Psoas muscle (tissue), 8 donors: ENCODE measurements around the gene CD320. TPM values are rescaled to one million over a fixed set of nuclear protein-coding genes. Genes with fewer than 3 reads are reported as not detected.

Source experiments
- ATAC-seq, 4 donors: fragments of 200-7000 bp; cut with Tn5 transposase; one replicate each; pipeline ENCODE4 v1.9.1; 2020; ENCODE audit warnings: moderate library complexity in 3 of 4, mild to moderate bottlenecking in 2 of 4
- DNase-seq, 2 donors: peaks; one replicate each; pipeline ENCODE4 v3.0.0-alpha.2; 2020
- H3K27ac ChIP-seq: fragments of 200-600 bp; one replicate; pipeline ENCODE4 v1.8.0; 2022
- H3K27me3 ChIP-seq, 3 donors: fragments of 200-600 bp in 1 of 3; one replicate each; pipeline versions ENCODE4 v1.6.1 to v1.8.0; 2013 to 2022; ENCODE audit warnings: low read length in 2 of 3, mild to moderate bottlenecking in 2 of 3, moderate library complexity in 1 of 3; ENCODE audit not compliant: insufficient read depth in 3 of 3
- H3K36me3 ChIP-seq, 2 donors: fragments of 200-600 bp in 1 of 2; one replicate each; pipeline versions ENCODE4 v1.6.1 to v1.8.0; 2013 to 2022; ENCODE audit warnings: low read depth in 1 of 2, mild to moderate bottlenecking in 1 of 2, moderate library complexity in 1 of 2; ENCODE audit not compliant: insufficient read depth in 1 of 2
- H3K4me1 ChIP-seq: fragments of 200-600 bp; one replicate; pipeline ENCODE4 v1.8.0; 2022
- H3K4me3 ChIP-seq: fragments of 200-600 bp; one replicate; pipeline ENCODE4 v1.8.0; 2022; ENCODE audit warnings: mild to moderate bottlenecking
- H3K9me3 ChIP-seq: fragments of 200-600 bp; one replicate; pipeline ENCODE4 v1.8.0; 2022
- WGBS, 3 donors: extraction: QIAGEN DNeasy Blood & Tissue Kit; methylation state at CpG; one replicate each; pipeline versions ENCODE4 v1.1.6 to v1.1.7; 2013; 5-methylcytosine and 5-hydroxymethylcytosine counted together
- intact Hi-C, 2 donors: fragments of 100-400 bp; cut with DNase I; formaldehyde crosslinking; loops; one replicate each; pipeline versions ENCODE4 v1.11.0 to v1.14.2; 2022
- polyA plus RNA-seq, 3 donors: library from polyadenylated mRNA; stranded (reverse); fragments of 200-250 nt; gene quantifications; one replicate each; pipeline ENCODE4 v1.2.3, GENCODE V29; 2013
- total RNA-seq, 4 donors: library from RNA; stranded (reverse); fragmentation: NEBNext Ultra II Directional in 2 of 4; extraction: Animal tissue kit (Norgen Biotek cat#: 25700) in 2 of 4; gene quantifications; one replicate each; pipeline versions ENCODE4 v1.2.1 to v1.2.4, GENCODE V29; 2021 to 2023
- TF ChIP-seq, protein P1 (sequence below): fragments of 200-600 bp; IDR thresholded peaks from one replicate; pipeline ENCODE4 v1.8.0; 2022; ENCODE audit warnings: antibody characterized with exemption
- donor health status: healthy with polysubstance abuse.
- donor health status: DM: no; HTN: no; CAD: no; lungs with moderate emphysema.
- donor health status: Bipolar disorder and iron deficiency.
- donor health status: healthy.
- donor health status: DM: yes; HTN: yes; CAD: no.
- donor health status: DM: no; HTN: no; CAD: no.
- donor health status: DM: no; HTN: no; CAD: no.
- donor health status: DM: yes; HTN: yes; CAD: no.

CD320 gene
- total and polyA plus RNA-seq, 7 donors, result 17.4 to 67.2 (median 25.4) TPM

GRCh38 chr19:8333767-8334457 lies 25.8 kb upstream of the CD320 start:
- Histone ChIP-seq H3K9me3 (no peaks in the 10 kb centered on the region), H3K4me1 (peaks cover 16% of the 10 kb centered on the region), H3K27ac (no peak overlapping the region), H3K36me3 (no peaks in the 10 kb centered on the region), H3K4me3 (peak overlapping the region; percentile 54), H3K27me3 (peaks cover 0 to 51% (median 18%) of the 10 kb centered on the region in 3 donors)
- ATAC-seq, result peak in 2 of 4 donors; percentile 4 to 6
- WGBS, 3 donors, result 29 to 35% (median 31%) methylated on average over 35 to 48 of the region's 48 CpGs
- intact Hi-C loops, result no loop called here
- TF ChIP-seq, protein P1, sequence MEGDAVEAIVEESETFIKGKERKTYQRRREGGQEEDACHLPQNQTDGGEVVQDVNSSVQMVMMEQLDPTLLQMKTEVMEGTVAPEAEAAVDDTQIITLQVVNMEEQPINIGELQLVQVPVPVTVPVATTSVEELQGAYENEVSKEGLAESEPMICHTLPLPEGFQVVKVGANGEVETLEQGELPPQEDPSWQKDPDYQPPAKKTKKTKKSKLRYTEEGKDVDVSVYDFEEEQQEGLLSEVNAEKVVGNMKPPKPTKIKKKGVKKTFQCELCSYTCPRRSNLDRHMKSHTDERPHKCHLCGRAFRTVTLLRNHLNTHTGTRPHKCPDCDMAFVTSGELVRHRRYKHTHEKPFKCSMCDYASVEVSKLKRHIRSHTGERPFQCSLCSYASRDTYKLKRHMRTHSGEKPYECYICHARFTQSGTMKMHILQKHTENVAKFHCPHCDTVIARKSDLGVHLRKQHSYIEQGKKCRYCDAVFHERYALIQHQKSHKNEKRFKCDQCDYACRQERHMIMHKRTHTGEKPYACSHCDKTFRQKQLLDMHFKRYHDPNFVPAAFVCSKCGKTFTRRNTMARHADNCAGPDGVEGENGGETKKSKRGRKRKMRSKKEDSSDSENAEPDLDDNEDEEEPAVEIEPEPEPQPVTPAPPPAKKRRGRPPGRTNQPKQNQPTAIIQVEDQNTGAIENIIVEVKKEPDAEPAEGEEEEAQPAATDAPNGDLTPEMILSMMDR, result no peak
- peak in 1 of 2 donors; percentile 46 for DNase-seq

DNA sequence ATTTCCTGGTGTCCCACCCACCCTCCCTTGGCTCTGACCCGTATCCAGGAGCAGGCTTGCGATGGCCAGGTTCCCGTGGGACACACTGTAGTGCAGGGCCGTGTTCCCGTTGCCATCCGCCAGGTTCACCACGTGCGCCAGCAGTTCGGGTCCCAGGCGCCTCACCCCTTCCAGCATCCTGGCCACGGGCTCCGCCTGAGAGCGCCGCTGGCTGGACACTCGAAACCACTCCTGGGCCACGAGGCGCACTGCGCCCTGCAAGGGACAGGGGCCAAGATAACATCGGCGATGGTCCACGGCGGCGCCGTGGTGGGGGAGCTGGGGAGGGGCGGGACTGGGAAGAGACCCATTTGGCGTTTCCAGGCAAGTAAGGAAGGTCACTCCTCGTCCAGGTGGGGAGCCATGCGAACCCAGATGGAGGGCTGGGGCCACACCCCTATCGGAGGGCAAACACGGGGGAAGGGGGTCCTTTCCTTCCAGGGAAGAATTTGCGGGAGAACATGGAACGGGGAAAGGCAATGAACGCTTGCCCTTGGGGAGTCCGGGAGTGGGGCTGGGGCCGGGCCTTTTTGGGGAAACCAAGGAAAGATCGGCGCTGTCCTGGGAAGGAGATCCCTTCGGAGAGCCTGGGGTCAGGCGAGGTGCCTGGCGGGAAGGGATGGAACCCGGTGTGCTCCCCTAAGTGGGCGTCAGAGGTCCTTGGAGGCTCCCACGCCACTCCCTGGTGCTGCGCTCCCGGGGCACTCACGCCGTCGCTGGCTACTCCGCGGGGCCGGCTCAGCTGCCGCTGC lies 25.0 kb upstream of the CD320 start:
- intact Hi-C loops, result no loop called here
- Histone ChIP-seq H3K9me3 (no peaks in the 10 kb centered on the region), H3K4me3 (peak overlapping the region; percentile 6), H3K27me3 (peaks cover 0 to 49% (median 18%) of the 10 kb centered on the region in 3 donors), H3K4me1 (peaks cover 16% of the 10 kb centered on the region), H3K27ac (no peak overlapping the region), H3K36me3 (no peaks in the 10 kb centered on the region)
- peak in 2 of 4 donors; percentile 20 to 32 for ATAC-seq
- TF ChIP-seq, protein P1, result no peak
- peak in 1 of 2 donors; percentile 45 for DNase-seq
- 13 to 31% (median 21%) methylated on average over 45 to 52 of the region's 52 CpGs for WGBS, 3 donors

- H3K9me3 ChIP-seq, result no peaks in the 10 kb centered on the region
- peaks cover 0 to 34% (median 22%) of the 10 kb centered on the region in 3 donors for H3K27me3 ChIP-seq
- H3K36me3 ChIP-seq, result no peaks in the 10 kb centered on the region
- no peak overlapping the region for H3K27ac ChIP-seq
- WGBS, 3 donors, result 76 to 81% (median 80%) methylated on average over 8 of the region's 8 CpGs
- H3K4me3 ChIP-seq, result no peak overlapping the region
- TF ChIP-seq, protein P1, result no peak
- peak in 1 of 2 donors; percentile 42 for DNase-seq
- ATAC-seq, result no peak
- intact Hi-C loops, result no loop called here
- peaks cover 16% of the 10 kb centered on the region for H3K4me1 ChIP-seq
These were observed 23.2 kb upstream of the CD320 start for GRCh38 chr19:8331263-8331845.

DNA sequence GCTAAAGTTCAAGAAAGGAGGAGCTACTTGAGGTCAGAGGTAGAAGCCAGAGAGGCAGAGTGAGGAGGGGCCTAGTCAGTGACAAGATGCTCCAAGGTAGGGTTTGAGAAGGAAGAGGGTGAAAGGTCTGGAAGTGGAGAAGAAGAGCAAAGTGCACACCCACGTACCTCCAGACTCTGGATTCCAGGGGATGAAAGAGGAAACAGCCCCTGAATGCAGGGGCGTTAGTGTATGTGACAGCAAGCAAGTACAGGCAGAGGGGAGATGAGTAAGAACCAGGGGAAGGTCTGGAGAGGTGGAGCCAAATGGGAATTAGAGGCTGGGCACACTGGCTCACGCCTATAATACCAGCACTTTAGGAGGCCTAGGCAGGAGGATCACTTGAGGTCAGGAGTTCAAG lies 21.8 kb upstream of the CD320 start:
- peaks cover 0 to 22% (median 19%) of the 10 kb centered on the region in 3 donors for H3K27me3 ChIP-seq
- 62 to 92% (median 88%) methylated on average over 3 of the region's 3 CpGs for WGBS, 3 donors
- no peak overlapping the region for H3K27ac ChIP-seq
- H3K9me3 ChIP-seq, result no peaks in the 10 kb centered on the region
- intact Hi-C loops, result no loop called here
- H3K4me3 ChIP-seq, result no peak overlapping the region
- peaks cover 16% of the 10 kb centered on the region for H3K4me1 ChIP-seq
- ATAC-seq, result no peak
- TF ChIP-seq, protein P1, result no peak
- DNase-seq, result peak in 1 of 2 donors; percentile 8
- H3K36me3 ChIP-seq, result no peaks in the 10 kb centered on the region
